ENCODE measurements around the gene COBL.
"Not testable (repeated sequence)": the region's sequence is repeated elsewhere in the genome, so short reads cannot be mapped to it uniquely, and the experiment has no call there.

The COBL gene

GRCh38 chr7:50994753-50995319, 321.8 kb downstream of the COBL start:
- no peak for DNase-seq (ENCODE audit: low read depth)

DNA sequence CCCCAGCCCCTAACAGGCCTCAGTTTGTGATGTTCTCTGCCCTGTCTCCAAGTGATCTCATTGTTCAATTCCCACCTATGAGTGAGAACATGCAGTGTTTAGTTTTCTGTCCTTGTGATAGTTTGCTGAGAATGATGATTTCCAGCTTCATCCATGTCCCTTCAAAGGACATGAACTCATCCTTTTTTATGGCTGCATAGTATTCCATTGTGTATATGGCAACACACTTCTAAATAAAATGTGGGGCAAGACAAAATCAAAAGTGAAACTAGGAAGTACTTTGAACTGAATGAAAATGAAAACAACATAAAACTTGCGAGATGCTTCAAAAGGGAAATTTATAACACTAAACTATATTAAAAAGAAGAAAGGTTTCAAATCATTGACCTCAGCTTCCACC, 326.4 kb downstream of the COBL start:
- not testable (repeated sequence) for DNase-seq (ENCODE audit: low read depth)

- DNase-seq (ENCODE audit: low read depth) = no peak
These were observed 327.6 kb downstream of the COBL start for GRCh38 chr7:50988988-50989387.

DNA sequence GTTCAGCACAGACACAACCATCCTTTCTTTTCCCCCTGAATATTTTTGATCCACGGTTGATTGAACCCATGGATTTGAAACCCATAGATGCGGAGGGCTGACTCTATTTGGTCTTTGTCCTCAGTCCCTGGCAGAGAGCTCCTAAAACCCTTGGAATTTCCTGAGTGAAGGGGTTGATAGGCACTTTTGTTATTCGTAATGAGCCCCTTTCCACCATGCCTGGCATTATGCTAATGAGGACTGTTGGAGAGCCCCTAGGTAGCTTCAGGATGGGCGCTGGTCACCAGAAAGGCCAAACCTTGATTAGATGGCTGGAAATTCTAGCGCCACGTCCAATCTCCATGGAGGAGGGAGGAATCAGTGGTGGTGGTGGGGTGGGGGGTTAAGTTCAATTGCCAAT, 328.1 kb downstream of the COBL start:
- no peak for DNase-seq (ENCODE audit: low read depth)

DNA sequence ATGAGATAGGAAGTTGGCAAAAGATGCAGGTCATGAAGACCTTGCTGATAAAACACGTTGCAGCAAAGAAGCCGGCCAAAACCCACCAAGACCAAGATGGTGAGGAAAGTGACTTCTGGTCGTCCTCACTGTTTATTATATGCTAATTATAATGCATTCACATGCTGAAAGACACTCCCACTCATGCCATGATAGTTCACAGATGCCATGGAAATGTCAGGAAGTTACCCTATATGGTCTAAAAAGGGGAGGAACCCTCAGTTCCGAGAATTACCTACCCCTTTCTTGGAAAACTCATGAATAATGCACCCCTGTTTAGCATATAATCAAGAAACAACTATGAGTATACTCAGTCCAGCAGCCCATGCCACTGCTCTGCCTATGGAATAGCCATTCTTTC, 331.5 kb downstream of the COBL start:
- DNase-seq (ENCODE audit: low read depth) = no peak

DNA sequence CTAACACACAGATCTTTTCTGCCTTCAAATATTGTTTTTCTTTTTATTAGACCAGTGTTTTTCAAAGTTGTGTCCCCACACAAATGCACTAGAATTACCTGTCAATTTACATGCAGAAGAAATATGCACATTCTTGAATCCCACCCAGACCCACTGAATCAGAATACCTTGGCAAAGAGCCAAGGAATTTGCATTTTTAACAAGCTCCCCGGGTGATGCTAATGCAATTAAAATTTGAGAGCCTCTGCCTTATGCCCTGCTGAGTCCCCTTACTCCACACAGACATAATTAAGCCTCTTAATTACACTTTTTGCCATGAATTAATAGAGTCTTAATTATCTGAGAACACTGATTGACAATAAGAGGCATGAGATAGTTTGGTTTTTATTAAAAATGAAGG, 332.8 kb downstream of the COBL start:
- DNase-seq (ENCODE audit: low read depth) = no peak

GRCh38 chr7:50982626-50983025, 334.0 kb downstream of the COBL start:
- no peak for DNase-seq (ENCODE audit: low read depth)

DNA sequence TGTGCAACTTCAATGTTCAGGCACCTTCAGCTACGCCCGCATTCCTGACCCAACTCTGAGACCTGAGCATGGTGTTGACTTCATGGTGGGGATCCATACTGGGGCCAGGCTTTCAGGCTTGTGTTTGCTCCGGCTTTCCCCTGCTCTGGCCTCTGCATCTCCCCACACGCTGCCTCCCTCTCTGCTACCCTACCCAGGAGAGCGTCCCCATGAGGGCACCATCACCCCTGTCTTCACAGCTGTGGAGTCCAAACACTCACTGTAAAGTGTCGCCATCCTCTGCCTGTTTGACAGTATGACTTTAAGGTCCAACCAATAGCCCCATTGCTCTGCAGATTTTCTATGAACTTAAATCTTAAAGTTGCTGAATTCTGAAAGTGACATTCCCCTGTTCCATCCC, 334.9 kb downstream of the COBL start:
- no peak for DNase-seq (ENCODE audit: low read depth)

DNA sequence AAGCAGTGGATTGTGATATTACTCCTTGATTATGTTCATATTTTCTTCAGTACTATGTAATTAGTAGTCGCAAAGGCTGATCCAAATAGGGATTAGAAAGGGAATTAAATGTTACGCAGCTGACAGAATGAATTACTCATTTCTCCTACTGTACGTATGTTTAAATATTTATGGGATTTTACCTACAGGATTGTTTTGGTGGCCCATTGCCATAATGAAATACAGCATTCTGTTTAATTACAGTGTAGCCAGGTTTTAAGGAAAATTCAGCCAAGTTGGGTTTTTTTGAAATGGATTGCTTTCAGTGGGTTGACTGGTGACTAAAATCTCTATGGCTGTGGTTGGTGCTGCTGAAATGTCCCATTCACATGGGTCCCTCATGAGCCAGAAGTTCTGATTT, 336.2 kb downstream of the COBL start:
- no peak for DNase-seq (ENCODE audit: low read depth)

DNA sequence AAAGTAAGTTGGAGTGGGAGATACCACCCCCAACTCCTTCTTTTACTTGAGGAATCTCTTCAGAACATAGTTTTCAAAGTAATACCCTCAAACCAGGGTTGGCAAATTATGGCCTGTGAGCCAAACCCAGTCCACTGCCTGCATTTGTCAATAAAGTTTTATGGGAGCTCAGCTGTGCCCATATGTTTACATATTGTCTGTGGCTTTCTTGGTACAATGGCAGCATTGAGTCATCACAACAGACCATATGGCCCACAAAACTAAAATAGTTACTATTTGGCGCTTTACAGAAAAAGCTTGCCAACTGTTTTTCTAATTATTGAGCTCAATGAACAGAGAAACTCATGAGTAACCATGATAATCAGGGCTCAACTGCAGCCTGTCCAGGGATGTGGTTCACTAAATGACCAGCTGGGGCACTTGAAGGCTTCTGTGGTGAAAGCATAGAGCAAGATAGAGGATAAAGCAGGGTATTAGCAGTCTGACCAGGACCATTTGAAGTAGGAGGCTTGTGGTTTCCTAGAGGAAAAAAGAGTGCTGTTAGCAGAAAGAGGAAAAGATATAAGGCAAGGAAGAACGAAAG, 337.9 kb downstream of the COBL start:
- peak; percentile 29 for DNase-seq (ENCODE audit: low read depth)

- no peak for DNase-seq (ENCODE audit: low read depth)
These were observed 339.2 kb downstream of the COBL start for GRCh38 chr7:50977421-50977820.

DNA sequence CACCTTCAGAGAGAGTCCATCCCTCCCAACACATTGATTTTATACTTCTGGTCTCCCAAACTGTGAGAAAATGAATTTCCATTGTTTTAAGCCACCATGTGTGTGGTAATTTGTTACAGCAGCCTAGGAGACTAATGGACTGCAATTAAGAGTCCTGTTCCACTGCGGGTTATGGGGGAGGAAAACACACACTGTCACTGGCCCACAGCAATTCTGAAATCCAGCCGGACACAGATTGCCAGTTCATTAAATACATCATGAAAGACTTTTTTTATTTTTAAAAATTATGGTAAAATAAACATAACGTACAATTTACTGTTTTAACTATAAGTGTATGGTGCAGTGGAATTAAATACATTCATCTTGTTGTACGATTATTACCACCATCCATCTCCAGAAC, 340.5 kb downstream of the COBL start:
- DNase-seq (ENCODE audit: low read depth) = no peak

DNA sequence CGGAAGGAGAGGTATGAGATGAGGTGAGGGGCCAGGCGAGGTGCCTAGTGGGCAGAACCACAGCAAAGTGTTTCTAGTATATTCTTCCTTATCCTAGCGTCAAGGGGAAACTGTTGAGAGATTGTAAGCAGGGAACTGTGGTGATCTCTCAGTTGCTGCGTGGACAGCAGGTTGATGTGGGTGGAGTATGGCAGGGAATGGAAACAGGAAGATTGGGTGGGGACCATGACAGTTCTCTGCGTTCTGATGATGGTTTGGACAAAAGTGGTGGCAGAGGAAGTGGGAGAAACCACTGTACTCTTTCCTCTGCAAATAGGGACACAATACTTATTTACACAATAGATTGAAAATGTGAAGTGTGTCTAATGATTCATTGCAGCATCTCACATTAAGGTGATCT, 342.4 kb downstream of the COBL start:
- DNase-seq (ENCODE audit: low read depth) = no peak

- no peak for DNase-seq (ENCODE audit: low read depth)
These were observed 342.8 kb downstream of the COBL start for GRCh38 chr7:50973814-50974213.

GRCh38 chr7:50970092-50970491, 346.5 kb downstream of the COBL start:
- no peak for DNase-seq (ENCODE audit: low read depth)

Data from amniotic epithelial cell (primary cell).